GM12878 (cell line): ENCODE data around the gene GUCY2D. TPM values are rescaled to one million over a fixed set of nuclear protein-coding genes. Genes with fewer than 3 reads are reported as not detected.

Experiments
- ATAC-seq: fragments of 200-7000 bp; cut with Tn5 transposase; 3 replicates; pipeline ENCODE4 v1.9.1; 2020; ENCODE audit warnings: mild to moderate bottlenecking, moderate library complexity
- BruUV-seq: library from RNA; stranded (reverse); fragments of 400-500 nt; replicated peaks from 2 replicates; lab custom pipeline; 2021; lab: Mats Ljungman, UMichigan
- CTCF ChIA-PET: fragments of 300-600 bp; sonication (Branson Sonifier 250); formaldehyde crosslinking; extraction: SDS; loops from one replicate; lab custom pipeline; 2021; ENCODE audit warnings: inconsistent platforms; lab: Yijun Ruan, JAX
- POLR2A ChIA-PET: fragments of 350-600 bp; formaldehyde crosslinking; extraction: SDS; loops from one replicate; lab custom pipeline; 2021; ENCODE audit warnings: inconsistent platforms; lab: Charles Lee
- RAD21 ChIA-PET: fragments of 300-600 bp; sonication (Branson Sonifier 250); formaldehyde crosslinking; loops from one replicate; lab custom pipeline; 2023; ENCODE audit warnings: antibody characterized with exemption; ENCODE audit not compliant: unreplicated experiment; lab: Charles Lee
- SMC1A ChIA-PET: fragments of 300-600 bp; sonication (Branson Sonifier 250); formaldehyde crosslinking; loops from one replicate; lab custom pipeline; 2023; ENCODE audit not compliant: unreplicated experiment, uncharacterized antibody; lab: Charles Lee
- DNase-seq: peaks from one replicate; pipeline ENCODE4 v3.0.0-alpha.2; 2011; ENCODE audit warnings: low read depth, low spot score
- FAIRE-seq: peaks from 3 replicates; lab custom pipeline; 2011; peaks lifted over from hg19 to GRCh38; lab: Jason Lieb, UNC
- H2AFZ ChIP-seq: 2 replicates; pipeline ENCODE4 v1.6.0; 2011; ENCODE audit warnings: low read depth, low read length, control low read depth; ENCODE audit not compliant: control insufficient read depth
- H3K27ac ChIP-seq: 2 replicates; pipeline ENCODE4 v1.5.1; 2011; ENCODE audit warnings: control low read depth; ENCODE audit not compliant: control insufficient read depth, insufficient read depth
- H3K27me3 ChIP-seq, 2 experiments: replicated peaks in 1 of 2; 2 replicates each; pipeline versions ENCODE4 v1.6.0 to v1.6.1; 2011; ENCODE audit warnings: low read length in 1 of 2; ENCODE audit not compliant: control insufficient read depth in 2 of 2, insufficient read depth in 2 of 2
- H3K36me3 ChIP-seq, 2 experiments: 2 replicates each; pipeline ENCODE4 v1.5.1; 2011; ENCODE audit warnings: low read length in 1 of 2; ENCODE audit not compliant: control insufficient read depth in 2 of 2, insufficient read depth in 2 of 2
- H3K4me1 ChIP-seq: 2 replicates; pipeline ENCODE4 v1.6.1; 2011; ENCODE audit warnings: mild to moderate bottlenecking, low read length, moderate library complexity, mixed read lengths; ENCODE audit not compliant: control insufficient read depth, insufficient read depth
- H3K4me2 ChIP-seq: 2 replicates; pipeline ENCODE4 v1.6.0; 2011; ENCODE audit warnings: control low read depth; ENCODE audit not compliant: control insufficient read depth, insufficient read depth
- H3K4me3 ChIP-seq: fragments of 200-600 bp; sonication (generic); 2 replicates; pipeline ENCODE4 v1.5.1; 2016
- H3K79me2 ChIP-seq: 2 replicates; pipeline ENCODE4 v1.6.0; 2011; ENCODE audit warnings: low read length; ENCODE audit not compliant: control insufficient read depth, insufficient read depth
- H3K9ac ChIP-seq: 2 replicates; pipeline ENCODE4 v1.8.0; 2011; ENCODE audit warnings: low read length, control low read depth, mixed read lengths; ENCODE audit not compliant: control insufficient read depth, insufficient read depth
- H3K9me3 ChIP-seq: replicated peaks from 3 replicates; pipeline ENCODE4 v1.5.1; 2011; ENCODE audit warnings: mild to moderate bottlenecking, low read length; ENCODE audit not compliant: control insufficient read depth, insufficient read depth
- H4K20me1 ChIP-seq: 2 replicates; pipeline ENCODE4 v1.6.0; 2011; ENCODE audit not compliant: control insufficient read depth, insufficient read depth
- IRF5 ChIP-seq: fragments of 450-650 bp; IDR thresholded peaks from 2 replicates; pipeline ENCODE4 v1.6.1; 2017; ENCODE audit warnings: borderline replicate concordance
- JUND ChIP-seq: IDR thresholded peaks from 2 replicates; pipeline ENCODE4 v1.6.1; 2012; ENCODE audit warnings: low read depth, mild to moderate bottlenecking, low read length, improper control_type of control experiment, moderate library complexity
- NFYA ChIP-seq: IDR thresholded peaks from 2 replicates; pipeline ENCODE4 v1.6.1; 2011; ENCODE audit warnings: low read depth, mild to moderate bottlenecking, low read length, improper control_type of control experiment, borderline replicate concordance
- SMAD5 ChIP-seq: IDR thresholded peaks from 2 replicates; pipeline ENCODE4 v1.6.1; 2016; ENCODE audit warnings: antibody characterized with exemption, low read depth
- ZNF207 ChIP-seq: fragments of 450-650 bp; IDR thresholded peaks from 2 replicates; pipeline ENCODE4 v1.6.1; 2014; ENCODE audit warnings: antibody characterized with exemption, mild to moderate bottlenecking, borderline replicate concordance
- WGBS: methylation state at CpG from one replicate; pipeline ENCODE4 v1.1.6; 2016; ENCODE audit warnings: low lambda C conversion rate; ENCODE audit not compliant: insufficient replicate concordance, insufficient coverage; ENCODE audit errors: missing lambda C conversion rate; 5-methylcytosine and 5-hydroxymethylcytosine counted together
- in situ Hi-C: fragments of 300-500 bp; cut with MboI; formaldehyde crosslinking; loops from 9 replicates; pipeline ENCODE4 v1.14.3; 2018; ENCODE audit warnings: mixed read lengths
- intact Hi-C: fragments of 100-400 bp; cut with micrococcal nuclease; formaldehyde crosslinking; loops from one replicate; pipeline ENCODE4 v1.14.2; 2022; ENCODE audit not compliant: unreplicated experiment
- polyA plus RNA-seq, 11 experiments: library from polyadenylated mRNA; depleted of rRNA in 4 of 11; unstranded in 6 of 11; stranded (reverse) in 5 of 11; fragments of >200 nt; fragmentation: Nextera tagmentation in 4 of 11; fragmentation: Illumina TruSeq in 1 of 11; extraction: Ambion mirVana in 4 of 11; extraction: Trizol in 1 of 11; gene quantifications; 1 replicate in 1 of 11; 2 replicates in 10 of 11; pipeline versions ENCODE4 v1.2.1 to v1.2.3, GENCODE V29; 2011 to 2016; ENCODE audit warnings: inconsistent platforms in 2 of 11, missing spikeins in 2 of 11, low read depth in 1 of 11
- total RNA-seq, 4 experiments: library from RNA; depleted of rRNA in 3 of 4; stranded (reverse); fragments of >200 nt in 3 of 4; fragmentation: Illumina TruSeq in 1 of 4; extraction: Trizol in 1 of 4; gene quantifications; 2 replicates each; pipeline versions ENCODE4 v1.2.1 to v1.2.3, GENCODE V29; 2013 to 2021
- TF ChIP-seq, protein P1 (sequence below): fragments of 450-650 bp; IDR thresholded peaks from 2 replicates; pipeline ENCODE4 v1.6.1; 2016; ENCODE audit warnings: mild to moderate bottlenecking
- TF ChIP-seq, protein P2 (sequence below): fragments of 450-650 bp; IDR thresholded peaks from 2 replicates; pipeline ENCODE4 v1.6.1; 2018; ENCODE audit warnings: mild to moderate bottlenecking, low read depth, moderate library complexity; ENCODE audit not compliant: partially characterized antibody

The GUCY2D gene
- total and polyA plus RNA-seq, 10 of the 15 experiments (the other 5 are each of a cell fraction or from before 2014, with no cell fraction given) = not detected

DNA sequence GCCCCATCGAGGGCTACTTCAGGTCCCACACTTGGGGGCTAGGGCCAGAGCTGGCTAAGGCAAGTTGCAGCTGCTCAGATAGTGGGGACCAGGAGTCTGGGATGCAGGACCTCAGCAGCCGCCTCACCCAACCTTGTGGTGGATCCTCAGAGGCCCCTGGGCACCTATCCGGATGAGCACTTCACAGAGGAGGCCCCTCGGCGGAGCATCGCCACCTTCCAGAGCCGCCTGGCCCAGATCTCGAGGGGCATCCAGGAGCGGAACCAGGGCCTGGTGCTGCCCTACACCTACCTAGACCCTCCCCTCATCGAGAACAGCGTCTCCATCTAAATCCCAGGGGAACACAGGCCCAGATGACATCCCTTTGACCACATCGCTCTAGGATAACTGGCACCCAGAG, 45.8 kb downstream of the GUCY2D start (continued):
- TF ChIP-seq, protein P1, sequence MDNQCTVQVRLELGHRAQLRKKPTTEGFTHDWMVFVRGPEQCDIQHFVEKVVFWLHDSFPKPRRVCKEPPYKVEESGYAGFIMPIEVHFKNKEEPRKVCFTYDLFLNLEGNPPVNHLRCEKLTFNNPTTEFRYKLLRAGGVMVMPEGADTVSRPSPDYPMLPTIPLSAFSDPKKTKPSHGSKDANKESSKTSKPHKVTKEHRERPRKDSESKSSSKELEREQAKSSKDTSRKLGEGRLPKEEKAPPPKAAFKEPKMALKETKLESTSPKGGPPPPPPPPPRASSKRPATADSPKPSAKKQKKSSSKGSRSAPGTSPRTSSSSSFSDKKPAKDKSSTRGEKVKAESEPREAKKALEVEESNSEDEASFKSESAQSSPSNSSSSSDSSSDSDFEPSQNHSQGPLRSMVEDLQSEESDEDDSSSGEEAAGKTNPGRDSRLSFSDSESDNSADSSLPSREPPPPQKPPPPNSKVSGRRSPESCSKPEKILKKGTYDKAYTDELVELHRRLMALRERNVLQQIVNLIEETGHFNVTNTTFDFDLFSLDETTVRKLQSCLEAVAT = no peak
- TF ChIP-seq SMAD5 (no peak), JUND (no peak)

GRCh38 chr17:8048736-8049135, 46.3 kb downstream of the GUCY2D start:
- WGBS = 22% methylated on average over 8 of the region's 8 CpGs
- FAIRE-seq = no peak
- Histone ChIP-seq H3K27ac (no peak overlapping the region), H3K4me1 (no peaks in the 10 kb centered on the region), H2AFZ (no peak overlapping the region), H3K79me2 (no peaks in the 10 kb centered on the region), H3K9me3 (no peaks in the 10 kb centered on the region), H3K9ac (no peak overlapping the region), H4K20me1 (no peaks in the 10 kb centered on the region), H3K36me3 (no peaks in the 10 kb centered on the region), H3K4me2 (no peak overlapping the region), H3K4me3 (no peak overlapping the region), H3K27me3 (peaks cover 3 to 4% of the 10 kb centered on the region in 2 experiments; a peak in 1 of 4 replicates)
- in situ Hi-C loops (no loop called here), intact Hi-C loops (no loop called here)
- no peak for DNase-seq
- ChIA-PET RAD21 (no interaction called here), CTCF (interaction anchor here (3.0 kb wide), 1 partner anchor 9 kb away, joined by 14 read pairs; no protein-coding TSS in a partner anchor), SMC1A (no interaction called here), POLR2A (no interaction called here)
- TF ChIP-seq NFYA (no peak), ZNF207 (no peak), IRF5 (no peak)
- TF ChIP-seq, protein P2, sequence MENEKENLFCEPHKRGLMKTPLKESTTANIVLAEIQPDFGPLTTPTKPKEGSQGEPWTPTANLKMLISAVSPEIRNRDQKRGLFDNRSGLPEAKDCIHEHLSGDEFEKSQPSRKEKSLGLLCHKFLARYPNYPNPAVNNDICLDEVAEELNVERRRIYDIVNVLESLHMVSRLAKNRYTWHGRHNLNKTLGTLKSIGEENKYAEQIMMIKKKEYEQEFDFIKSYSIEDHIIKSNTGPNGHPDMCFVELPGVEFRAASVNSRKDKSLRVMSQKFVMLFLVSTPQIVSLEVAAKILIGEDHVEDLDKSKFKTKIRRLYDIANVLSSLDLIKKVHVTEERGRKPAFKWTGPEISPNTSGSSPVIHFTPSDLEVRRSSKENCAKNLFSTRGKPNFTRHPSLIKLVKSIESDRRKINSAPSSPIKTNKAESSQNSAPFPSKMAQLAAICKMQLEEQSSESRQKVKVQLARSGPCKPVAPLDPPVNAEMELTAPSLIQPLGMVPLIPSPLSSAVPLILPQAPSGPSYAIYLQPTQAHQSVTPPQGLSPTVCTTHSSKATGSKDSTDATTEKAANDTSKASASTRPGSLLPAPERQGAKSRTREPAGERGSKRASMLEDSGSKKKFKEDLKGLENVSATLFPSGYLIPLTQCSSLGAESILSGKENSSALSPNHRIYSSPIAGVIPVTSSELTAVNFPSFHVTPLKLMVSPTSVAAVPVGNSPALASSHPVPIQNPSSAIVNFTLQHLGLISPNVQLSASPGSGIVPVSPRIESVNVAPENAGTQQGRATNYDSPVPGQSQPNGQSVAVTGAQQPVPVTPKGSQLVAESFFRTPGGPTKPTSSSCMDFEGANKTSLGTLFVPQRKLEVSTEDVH = no peak
- ATAC-seq = no peak
- no TSS peak for BruUV-seq
